Activated gamma-delta T cell treated with anti-CD3 and anti-CD28 coated beads, Interleukin-2, amount 50 U/mL, for 16 hours (primary cell): ENCODE results near the gene ZBED6.

Source experiments
- DNase-seq: peaks from one replicate; pipeline ENCODE4 v3.0.0-alpha.2; 2020; ENCODE audit warnings: low read depth

The ZBED6 gene

GRCh38 chr1:203842559-203842876, 47.1 kb downstream of the ZBED6 start:
- no peak for DNase-seq

DNA sequence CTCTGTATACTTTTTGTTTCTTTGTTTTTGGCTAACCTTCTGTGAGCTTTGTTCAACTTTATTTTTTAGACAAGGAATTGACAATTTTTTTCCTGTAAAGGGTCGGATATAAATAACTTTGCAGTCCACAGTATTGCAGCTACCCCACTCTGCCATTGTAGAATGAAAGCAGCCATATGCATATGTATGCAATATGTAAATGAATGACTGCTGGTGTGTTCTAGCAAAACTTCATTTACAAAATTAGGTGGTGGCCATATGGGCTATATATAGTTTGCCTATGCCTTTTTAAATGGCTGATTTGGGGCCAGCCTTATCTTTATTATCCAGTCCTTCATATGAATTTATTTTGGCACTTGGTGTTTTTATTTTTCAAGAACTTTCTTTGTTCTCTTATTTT, 48.0 kb downstream of the ZBED6 start:
- no peak for DNase-seq
